ENCODE measurements around the gene TP53I11.

- TF ChIP-seq CTCF (IDR thresholded peaks at IDR 0.05; ENCODE audit: low read depth, low read length) (no peak), MYC (IDR thresholded peaks at IDR 0.05; ENCODE audit: low read depth, low read length) (no peak), POLR2A (IDR thresholded peaks at IDR 0.05; ENCODE audit: extremely low read depth, insufficient read length) (no peak)
Measured at GRCh38 chr11:44986315-44986714, 35.6 kb upstream of the TP53I11 start.

Data from NB4 (cell line).